GM19324 (cell line): ENCODE results near the gene PCDH9.
"Not testable (repeated sequence)": the region's sequence is repeated elsewhere in the genome, so short reads cannot be mapped to it uniquely, and the experiment has no call there.

ENCODE experiments used
- ATAC-seq: cut with Tn5 transposase; IDR thresholded peaks from one replicate; pipeline ENCODE4 v1.9.1; 2021; ENCODE audit warnings: mild to moderate bottlenecking, moderate library complexity; ENCODE audit not compliant: unreplicated experiment, low FRiP score

The PCDH9 gene

GRCh38 chr13:67134417-67135129 lies 95.6 kb downstream of the PCDH9 start:
- ATAC-seq, result no peak

DNA sequence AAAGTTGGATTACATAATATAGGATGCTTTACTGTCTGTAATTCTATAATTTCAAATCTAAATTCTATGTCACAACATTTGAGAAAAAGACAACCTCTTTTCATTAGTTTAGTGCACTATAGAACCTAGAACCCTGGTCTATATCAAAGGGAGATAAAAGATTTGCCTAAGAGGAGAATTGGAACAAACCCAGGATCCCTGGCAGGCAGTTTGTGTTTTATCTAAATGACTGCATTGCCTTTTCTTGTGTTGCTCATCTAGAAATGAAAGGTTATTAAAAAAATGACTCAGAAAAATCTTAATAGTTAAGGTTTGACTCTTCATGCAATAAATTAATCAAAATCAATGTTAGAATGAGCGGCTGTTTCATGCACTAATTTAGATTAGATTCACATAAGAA lies 96.7 kb downstream of the PCDH9 start:
- no peak for ATAC-seq

DNA sequence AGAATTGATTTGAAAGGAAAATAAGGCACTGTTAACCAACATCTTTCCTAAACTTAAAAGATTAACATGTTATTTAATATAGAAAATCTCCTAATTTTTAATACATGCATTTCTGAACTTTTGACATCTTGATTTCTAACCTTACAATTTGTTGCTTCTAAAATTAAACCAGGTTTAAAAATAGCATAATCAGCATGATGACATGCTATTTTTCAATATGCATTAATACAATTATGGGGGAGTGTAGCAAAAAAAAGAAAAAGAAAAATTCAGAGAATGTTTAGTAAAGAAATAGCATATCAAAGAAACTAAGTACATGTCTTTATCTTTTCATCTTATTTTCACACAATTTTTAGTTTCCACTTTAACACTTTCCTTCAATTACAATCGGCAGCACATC lies 98.7 kb downstream of the PCDH9 start:
- no peak for ATAC-seq

DNA sequence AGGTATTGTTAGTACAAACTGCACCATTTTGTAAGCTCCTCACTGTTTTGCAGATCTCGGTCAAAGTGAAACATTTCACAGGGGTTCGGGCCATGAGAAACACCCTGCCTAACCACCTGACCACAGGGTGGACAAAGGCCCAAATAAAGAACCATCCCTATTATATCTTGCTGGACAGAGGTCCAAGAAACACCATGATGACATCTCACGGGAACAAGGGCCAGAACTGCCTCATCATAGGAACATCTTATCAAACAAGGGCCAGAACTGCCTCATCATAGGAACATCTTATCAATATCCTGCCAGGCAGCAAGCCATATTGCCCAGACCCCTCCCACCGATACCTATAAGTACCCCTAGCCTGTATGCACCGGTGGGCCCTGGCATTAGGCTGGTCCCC lies 99.7 kb downstream of the PCDH9 start:
- ATAC-seq, result no peak

- ATAC-seq, result no peak
Measured at GRCh38 chr13:67128136-67128535, 102.0 kb downstream of the PCDH9 start.

GRCh38 chr13:67125681-67126080 lies 104.5 kb downstream of the PCDH9 start:
- no peak for ATAC-seq

DNA sequence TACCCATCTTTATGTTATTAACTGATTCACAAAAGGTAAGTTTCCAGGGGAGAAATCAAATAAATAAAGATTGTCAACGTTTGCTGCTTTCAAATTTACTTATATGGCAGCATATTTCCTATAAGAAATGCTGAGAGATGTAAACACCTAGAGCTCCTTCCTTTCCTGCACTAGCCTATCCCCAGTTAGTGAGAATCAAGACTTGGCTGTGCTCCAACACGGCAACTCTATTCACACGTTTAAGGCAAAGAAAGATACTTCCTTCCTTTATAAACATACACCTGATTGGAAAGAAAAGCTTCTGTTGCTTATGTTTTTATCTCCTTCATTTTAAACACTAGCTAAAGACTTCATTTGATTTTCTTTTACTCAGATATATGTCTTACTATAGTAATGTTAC lies 107.0 kb downstream of the PCDH9 start:
- no peak for ATAC-seq

DNA sequence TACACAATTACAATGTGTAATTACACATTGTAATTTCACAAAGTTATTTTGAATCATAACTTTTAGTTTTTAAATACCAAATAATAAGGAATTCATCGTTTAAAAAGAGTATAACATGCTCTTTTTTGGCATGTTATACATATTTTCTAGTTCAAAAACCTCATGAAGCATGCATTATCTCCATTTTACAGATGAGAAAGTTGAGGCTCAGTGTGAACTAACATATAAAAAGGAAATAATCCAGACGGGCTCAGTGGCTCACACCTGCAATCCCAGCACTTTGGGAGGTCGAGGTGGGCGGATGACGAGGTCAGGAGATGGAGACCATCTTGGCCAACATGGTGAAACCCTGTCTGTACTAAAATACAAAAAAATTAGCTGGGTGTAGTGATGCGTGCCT lies 107.9 kb downstream of the PCDH9 start:
- ATAC-seq, result no peak

DNA sequence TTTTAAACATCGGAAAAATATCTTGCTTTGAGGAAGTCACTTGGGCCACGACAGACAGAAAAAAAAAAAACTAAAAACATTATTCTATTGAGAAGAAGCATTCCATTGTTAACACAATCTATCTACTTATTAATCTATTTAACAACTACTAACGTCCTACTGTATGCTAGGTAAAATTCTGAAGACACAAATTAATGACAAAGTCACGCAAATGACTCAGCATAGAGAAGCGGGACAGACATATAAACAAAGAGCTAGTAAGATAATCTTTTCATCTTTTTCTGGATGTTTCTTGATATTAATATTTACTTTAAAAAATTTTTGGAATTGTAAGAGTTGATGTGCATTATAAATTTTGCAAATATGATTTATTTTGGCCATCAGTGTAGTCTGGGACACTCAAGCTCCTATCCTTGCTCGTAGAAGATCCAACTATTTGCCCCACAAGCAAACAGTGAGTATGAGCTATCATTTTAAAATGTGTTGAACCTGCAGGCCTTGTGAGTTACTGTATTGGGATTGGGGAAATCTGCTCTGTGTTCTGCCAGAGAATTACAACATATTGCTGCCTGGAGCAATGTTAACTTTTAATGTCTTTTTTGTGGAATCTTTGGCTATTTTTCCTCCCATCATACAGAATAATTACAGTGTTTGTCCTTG lies 109.1 kb downstream of the PCDH9 start:
- no peak for ATAC-seq

DNA sequence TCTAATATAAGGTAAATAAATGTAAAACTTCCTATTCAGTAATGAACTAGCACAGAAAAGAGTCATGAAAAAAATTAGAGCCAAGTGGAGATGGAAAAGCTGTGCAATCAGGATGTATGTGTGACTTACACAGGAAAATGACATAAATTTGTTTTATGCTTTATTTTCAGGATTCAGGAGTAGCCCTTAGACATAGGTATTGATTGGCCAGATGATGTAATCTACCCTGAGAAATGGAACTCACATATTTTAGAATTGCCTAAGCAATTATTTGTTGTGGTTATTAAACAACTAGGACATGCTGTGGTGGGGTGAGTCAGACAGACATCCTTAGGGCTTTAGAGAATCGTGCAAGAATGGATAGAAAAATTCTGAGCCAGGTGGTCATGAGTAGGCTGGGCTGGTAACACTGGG lies 110.6 kb downstream of the PCDH9 start:
- no peak for ATAC-seq

DNA sequence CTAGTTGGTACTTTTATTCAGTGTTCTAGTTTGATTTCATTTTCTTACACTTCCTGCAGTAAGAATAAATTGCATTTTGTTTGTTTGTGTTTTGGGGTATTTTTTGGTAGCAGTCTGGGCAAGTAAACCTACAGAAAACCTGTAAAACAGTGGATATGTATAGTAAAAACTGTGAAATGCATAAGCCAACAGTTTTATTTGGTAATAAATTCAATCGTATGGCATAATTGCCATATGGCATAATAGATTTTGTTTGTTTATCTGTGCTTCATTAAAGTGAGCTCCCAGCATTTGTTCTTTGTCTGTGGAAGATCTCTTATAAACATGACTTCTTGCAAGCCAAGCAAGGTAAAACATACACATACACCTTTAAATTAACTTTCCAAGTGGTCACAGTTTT lies 111.9 kb downstream of the PCDH9 start:
- ATAC-seq, result no peak

DNA sequence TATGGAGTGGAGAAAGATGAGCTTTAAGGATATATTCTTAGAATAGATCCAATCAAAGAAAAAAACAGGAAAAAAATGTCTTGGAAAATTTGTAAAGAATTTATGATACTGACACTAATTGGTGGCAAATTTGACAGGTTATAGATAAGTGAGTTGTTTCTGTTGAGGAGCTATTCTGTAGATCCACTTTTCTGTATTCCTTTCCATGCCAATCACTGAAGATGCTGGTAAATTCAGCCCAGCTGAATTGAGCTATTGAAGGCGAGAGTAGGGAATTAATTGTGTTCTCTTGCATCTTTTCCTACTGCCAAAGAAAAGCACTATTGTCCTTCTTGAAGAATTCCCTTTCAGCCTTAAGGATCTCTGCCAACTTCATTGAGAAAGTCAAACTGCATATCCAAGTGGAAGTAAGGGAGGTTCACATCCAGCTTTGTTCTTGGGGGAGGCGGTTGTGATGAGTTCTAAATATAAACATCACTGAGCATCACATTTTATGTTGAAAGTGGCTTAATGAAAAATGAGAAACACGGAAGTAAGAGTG lies 113.1 kb downstream of the PCDH9 start:
- no peak for ATAC-seq

DNA sequence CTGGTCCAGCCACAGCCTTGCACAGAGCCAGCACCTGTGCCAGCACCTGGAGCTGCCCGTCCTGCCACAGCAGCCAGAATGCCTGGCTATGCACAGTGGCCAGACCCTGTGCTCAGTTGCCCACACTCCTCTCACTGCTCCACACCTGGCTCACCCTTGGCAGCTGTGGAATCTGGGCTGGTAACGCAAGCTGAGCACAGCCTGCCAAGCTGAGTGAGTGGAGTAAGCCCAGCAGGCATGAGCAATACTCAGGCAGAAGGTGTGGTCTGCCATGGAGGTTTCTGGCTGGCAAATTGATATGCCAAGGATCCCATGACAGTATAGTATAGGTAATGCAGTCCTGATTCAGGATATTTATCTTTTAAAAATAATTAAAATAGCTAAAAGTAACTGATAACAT lies 122.2 kb downstream of the PCDH9 start:
- no peak for ATAC-seq

- ATAC-seq, result no peak
Measured at GRCh38 chr13:67106502-67107057, 123.6 kb downstream of the PCDH9 start.

DNA sequence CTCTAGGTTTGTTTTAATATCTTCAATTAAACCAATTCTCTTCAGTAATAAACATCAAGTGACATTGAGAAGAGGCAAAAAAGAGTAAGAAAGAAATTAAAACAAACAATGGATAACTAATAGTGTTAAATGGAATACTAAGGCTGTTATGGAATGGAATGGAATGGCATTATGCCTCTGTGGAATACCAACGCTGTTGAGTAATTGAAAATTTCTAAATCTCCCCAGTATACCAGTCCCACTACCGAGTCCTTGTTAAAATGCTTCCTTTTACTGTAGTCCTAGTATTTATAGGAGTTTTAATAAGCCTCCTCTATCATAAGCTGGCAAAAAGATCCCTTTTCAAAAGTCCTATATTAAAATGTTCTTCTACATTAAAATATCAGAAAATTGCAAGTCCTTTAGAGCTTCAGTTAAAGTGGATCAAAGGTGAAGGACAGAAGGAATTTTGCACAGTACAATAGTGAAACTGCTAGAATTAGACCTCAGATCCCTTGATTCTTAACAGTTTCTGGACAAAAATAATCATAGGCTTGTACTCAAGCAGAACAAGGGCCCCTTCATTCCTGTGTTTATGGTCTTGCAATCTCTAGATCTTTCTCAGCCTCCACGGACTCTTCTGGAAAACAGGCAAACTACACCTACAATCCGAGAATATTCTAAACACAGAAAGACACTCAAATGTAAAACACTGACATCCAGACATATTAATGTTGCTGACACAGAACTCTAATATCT lies 128.2 kb downstream of the PCDH9 start:
- no peak for ATAC-seq

GRCh38 chr13:67100730-67101129 lies 129.4 kb downstream of the PCDH9 start:
- ATAC-seq, result no peak

DNA sequence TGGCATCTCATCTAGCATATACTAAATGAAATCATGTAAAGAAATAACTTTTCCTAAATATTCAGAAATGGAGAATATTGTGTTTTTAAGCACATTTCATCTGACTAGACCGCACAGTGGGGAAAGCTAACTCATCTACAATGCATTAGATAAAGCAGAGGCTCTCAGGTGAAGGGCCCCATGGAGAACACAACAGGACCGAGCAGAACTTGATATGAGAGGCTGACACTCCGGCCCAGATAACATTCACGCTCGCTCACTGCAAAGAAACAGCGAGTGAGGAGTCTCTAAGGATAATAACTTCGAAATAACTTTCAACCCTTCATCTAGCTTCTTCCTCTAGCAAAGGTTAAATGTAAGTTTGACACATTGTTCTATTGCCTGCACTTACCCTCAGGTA lies 130.6 kb downstream of the PCDH9 start:
- no peak for ATAC-seq

GRCh38 chr13:67097892-67098452 lies 132.2 kb downstream of the PCDH9 start:
- ATAC-seq, result no peak

- ATAC-seq, result not testable (repeated sequence)
Measured at GRCh38 chr13:67096893-67097292, 133.2 kb downstream of the PCDH9 start.

- ATAC-seq, result no peak
Measured at GRCh38 chr13:67096418-67096817, 133.7 kb downstream of the PCDH9 start.

GRCh38 chr13:67095621-67096020 lies 134.5 kb downstream of the PCDH9 start:
- ATAC-seq, result no peak
